GM23248 (cell line): Measurements from ENCODE around the gene TRIM42.

ENCODE experiments used
- EZH2 ChIP-seq: fragments of 200-600 bp; sonication (generic); IDR thresholded peaks from 2 replicates; pipeline ENCODE4 v1.6.1; 2018; ENCODE audit warnings: antibody characterized with exemption, mild to moderate bottlenecking; ENCODE audit not compliant: insufficient read depth, poor library complexity, severe bottlenecking
- EZH2phosphoT487 ChIP-seq: fragments of 200-600 bp; sonication (generic); IDR thresholded peaks from 2 replicates; pipeline ENCODE4 v1.6.1; 2018; ENCODE audit warnings: antibody characterized with exemption, moderate library complexity, mild to moderate bottlenecking, low read depth; ENCODE audit not compliant: insufficient read depth

DNA sequence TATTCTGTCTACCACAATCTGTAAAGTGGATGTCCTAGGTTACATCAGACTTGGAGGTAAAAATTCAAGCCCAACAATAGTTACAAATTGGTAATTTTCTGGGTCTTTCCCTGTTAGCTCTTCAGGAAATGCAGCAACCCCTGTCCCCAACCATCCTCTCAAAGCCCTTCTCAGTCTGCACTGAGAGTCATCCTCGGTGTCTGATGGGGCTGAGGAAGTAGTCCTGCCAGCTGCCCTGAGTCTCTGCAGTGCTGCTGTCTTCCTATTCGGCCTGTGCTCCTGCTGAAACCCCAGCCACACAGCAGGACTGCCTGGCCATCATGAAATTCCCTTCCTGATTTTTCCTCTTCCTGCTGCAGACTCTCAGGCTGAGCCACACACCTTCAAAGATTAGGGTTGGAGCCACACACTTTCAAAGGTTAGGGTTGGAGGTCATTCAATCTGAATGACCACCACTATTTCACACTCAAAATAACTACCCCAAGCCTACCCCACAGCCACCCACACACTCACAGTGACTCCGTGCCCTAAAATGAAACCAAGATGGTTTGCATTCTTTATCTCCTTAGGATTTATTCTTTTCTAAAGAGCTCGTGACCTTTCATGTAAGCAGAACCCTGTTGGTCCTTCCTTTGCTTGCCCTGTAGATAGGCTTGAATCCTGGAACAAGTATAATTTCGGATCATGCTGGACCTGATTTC is 17.6 kb downstream of the TRIM42 start:
- TF ChIP-seq EZH2 (no peak), EZH2phosphoT487 (no peak)
